Superior temporal gyrus (tissue), 1 donor: ENCODE results near the gene GLIS1.
A peak's percentile ranks its signal among the peaks of the same experiment; 100 is the strongest.

Source experiments
- DNase-seq: peaks from one replicate; pipeline ENCODE4 v3.0.0-alpha.2; 2016; ENCODE audit errors: extremely low spot score

Gene GLIS1

GRCh38 chr1:53617851-53618499 lies 121.0 kb downstream of the GLIS1 start:
- DNase-seq: no peak

- peak; percentile 18 for DNase-seq
Observed at GRCh38 chr1:53617382-53617781, 121.6 kb downstream of the GLIS1 start.

- no peak for DNase-seq
Observed at GRCh38 chr1:53616927-53617326, 122.0 kb downstream of the GLIS1 start.

DNA sequence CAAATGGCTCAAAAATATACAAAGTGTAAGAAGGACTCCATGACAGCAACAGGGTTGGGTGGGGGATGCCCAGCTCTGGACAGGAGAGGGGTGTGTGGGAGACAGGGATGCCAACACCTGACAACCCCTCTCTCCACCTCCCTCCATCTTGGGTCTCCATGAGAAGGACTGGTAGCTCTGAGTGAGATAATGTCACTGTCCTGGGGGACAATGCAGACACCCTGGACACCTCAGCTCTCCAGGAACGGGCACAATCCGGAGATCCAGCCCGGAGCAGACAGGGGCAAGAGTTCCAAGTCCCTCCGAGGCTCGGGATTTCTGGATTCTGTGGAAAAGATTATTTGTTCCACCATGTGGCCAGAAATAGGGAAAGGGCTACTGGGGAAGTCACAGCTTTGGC lies 122.5 kb downstream of the GLIS1 start:
- DNase-seq: no peak

DNA sequence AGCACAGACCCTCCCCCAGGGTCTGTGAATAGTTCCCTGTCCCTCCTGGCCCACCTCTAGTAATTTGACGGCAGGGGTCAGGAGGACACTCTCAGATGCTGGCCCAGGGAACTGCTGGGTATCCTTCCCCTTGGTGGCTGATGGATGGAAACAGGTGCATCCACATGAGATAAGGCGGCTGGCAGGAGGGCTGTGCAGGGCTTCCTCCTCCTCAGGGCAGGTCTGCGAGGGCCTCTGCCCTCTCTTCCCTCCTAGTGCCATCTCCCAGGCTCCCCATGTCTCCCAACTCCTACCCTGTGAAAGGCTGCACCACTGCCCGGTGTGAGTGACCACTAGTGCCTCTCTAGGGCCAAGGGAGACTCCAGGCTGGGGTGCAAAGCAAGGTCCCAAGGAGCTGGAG lies 123.9 kb downstream of the GLIS1 start:
- no peak for DNase-seq

GRCh38 chr1:53614231-53615021 lies 124.5 kb downstream of the GLIS1 start:
- no peak for DNase-seq

GRCh38 chr1:53608676-53609075 lies 130.3 kb downstream of the GLIS1 start:
- no peak for DNase-seq

DNA sequence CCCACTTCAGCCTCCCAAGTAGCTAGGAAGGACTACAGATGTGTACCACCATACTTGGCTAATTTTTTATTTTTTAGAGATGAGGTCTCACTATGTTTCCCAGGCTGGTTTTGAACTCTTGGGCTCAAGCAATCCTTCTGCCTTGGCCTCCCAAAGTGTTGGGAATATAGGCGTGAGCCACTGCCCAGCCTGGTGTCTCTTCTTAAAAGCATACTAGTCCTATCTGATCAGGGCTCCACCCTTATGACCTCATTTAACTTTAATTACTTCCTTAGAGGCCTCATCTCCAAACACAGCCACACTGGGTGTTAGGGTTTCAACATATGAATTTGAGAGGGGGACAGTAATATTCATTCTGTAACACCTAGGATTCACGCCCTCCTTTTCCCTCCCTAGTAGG lies 130.9 kb downstream of the GLIS1 start:
- DNase-seq: no peak

- no peak for DNase-seq
Observed at GRCh38 chr1:53606651-53607051, 132.3 kb downstream of the GLIS1 start.

- no peak for DNase-seq
Observed at GRCh38 chr1:53606197-53606596, 132.8 kb downstream of the GLIS1 start.

GRCh38 chr1:53605181-53605580 lies 133.8 kb downstream of the GLIS1 start:
- DNase-seq: no peak

GRCh38 chr1:53604291-53604919 lies 134.6 kb downstream of the GLIS1 start:
- DNase-seq: no peak

DNA sequence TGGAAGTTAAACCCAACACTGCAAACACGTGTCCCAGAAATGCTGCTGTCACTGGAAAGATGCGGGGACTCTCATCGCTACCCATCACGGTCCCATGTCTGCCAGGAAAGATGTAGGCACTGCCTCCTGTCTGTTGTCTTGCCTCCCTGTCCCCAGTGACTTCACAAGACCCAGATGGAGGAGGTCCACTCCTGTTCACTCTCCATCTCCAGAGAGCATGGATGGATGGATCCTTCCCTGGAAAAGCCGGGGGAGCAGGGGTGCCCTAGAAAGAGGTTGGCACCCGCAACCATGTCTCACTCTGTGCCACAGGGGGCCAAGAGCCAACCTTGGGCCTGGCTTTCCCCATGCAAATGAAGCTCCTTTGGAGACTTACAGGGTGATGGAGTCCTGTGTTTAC lies 135.5 kb downstream of the GLIS1 start:
- no peak for DNase-seq

GRCh38 chr1:53601867-53602775 lies 136.8 kb downstream of the GLIS1 start:
- DNase-seq: no peak

DNA sequence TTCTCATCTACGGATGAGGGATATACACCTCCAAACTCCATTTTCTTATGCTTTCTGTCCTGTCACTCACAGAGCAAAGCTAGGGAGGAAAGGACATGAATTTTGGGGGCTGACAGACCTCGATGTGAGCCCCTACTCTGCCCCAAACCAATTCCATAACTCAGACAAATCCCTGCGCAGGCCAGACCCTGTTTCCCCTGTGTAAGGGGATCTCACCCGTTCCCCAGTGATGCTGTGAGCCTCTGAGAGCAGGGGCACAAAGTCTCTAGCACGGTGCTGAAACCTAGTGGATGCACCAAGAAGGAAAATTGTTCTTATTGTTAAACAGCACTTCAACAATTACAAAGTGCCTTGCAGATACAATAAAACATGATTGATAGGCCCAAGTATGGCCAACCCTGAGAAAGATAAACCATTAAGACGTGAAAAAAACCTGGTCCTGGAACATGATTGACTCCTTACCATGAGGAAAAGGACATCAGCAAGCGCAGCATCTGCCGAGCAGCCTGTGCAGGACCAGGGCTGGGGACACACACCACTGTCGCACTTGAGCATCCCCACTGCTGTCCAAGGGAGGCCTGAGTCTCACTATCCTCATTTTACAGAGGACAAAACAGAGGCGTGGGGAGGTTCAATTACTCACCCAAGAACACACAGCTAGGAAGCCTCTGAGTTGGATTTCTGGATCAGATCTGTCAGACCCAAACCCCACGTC lies 137.8 kb downstream of the GLIS1 start:
- DNase-seq: no peak

GRCh38 chr1:53600561-53600960 lies 138.4 kb downstream of the GLIS1 start:
- no peak for DNase-seq

DNA sequence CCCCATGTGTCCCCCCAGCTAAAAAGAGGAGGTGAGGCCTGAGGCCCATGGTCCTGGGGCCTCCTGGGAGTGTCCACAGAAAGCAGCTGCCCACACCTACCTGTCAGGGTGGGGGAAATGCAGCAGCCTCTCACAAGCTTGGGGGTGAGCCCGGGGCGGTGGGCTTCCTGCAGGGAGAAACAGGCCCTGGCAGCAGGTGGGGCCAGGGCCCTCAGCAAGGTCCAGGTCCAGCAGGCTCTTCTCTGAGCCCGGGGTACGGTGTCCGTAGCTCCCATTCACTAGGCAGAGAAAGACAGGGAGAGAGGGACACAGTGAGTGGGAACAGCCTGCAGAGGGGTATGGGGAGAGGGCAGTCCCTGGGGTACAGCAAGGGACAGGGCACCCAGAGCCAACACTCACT lies 139.0 kb downstream of the GLIS1 start:
- DNase-seq: no peak

DNA sequence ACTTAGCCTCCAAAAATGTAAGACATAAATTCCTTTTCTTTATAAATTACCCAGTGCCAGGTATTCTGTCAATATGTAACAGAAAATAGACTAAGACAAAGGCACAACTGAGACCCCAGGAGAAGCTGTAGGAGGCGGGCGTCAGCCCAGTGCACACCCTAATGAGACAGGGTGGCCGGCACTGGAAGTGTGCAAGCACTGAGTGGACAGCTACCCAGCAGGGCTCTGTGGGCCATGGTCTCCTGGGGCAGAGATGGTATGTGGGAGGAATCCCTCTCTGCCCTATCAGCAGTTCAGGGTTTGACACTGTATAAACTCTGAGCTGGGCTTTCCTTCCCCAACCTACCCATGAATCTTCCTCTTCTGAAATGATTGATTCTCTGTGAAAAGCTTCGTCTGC lies 139.5 kb downstream of the GLIS1 start:
- no peak for DNase-seq

DNA sequence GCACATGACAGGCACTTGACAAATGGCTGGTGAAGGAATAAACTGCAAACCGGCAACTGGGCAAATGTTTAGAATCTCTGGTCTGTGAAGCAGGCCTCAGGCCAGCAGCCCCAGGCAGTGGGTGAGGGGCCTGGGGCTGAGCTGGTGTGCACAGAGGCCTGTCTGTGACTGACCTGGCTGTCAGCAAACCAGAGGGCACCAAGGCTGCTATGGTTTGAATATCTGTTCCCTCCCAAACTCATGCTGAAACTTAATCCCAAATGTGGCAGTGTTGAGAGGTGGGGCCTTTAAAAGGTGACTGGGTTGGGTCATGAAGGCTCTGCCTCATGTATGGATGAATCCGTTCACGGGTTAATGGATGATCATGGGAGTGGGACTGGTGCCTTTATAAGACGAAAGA lies 140.0 kb downstream of the GLIS1 start:
- DNase-seq: no peak

DNA sequence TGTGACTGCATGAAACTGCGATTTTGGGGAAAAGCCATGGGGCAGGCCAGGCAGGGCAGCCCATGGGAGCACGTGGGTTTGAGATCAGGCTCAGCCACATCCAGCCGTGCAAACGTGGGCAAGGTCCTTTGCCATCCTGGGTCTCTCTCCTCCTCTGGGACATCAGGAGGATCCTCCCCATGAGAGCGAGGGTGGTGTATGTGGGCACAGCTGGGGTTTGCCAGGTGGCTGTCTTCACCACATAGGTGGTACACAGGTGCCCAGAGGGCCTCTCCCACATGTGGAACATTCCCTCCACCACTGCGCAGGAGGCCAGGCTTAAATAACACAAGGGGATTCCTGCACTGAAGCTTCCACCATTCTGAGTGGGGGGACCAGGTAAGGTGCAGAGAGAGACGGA lies 143.1 kb downstream of the GLIS1 start:
- DNase-seq: no peak
